Sigmoid colon (tissue), 7 donors: ENCODE measurements around the gene CASP9. TPM values are rescaled to one million over a fixed set of nuclear protein-coding genes. Genes with fewer than 3 reads are reported as not detected.
"Not testable (repeated sequence)": the region's sequence is repeated elsewhere in the genome, so short reads cannot be mapped to it uniquely, and the experiment has no call there.

Experiments used
- DNase-seq: peaks from one replicate; pipeline ENCODE4 v3.0.0-alpha.2; 2019
- H3K27ac ChIP-seq, 4 donors: fragments of 200-600 bp; sonication (generic); one replicate each; pipeline ENCODE4 v1.5.1; 2016 to 2019; ENCODE audit warnings: mild to moderate bottlenecking in 1 of 4
- H3K27me3 ChIP-seq, 3 donors: fragments of 200-600 bp; sonication (generic); one replicate each; pipeline ENCODE4 v1.5.1; 2019; ENCODE audit warnings: mild to moderate bottlenecking in 1 of 3
- H3K36me3 ChIP-seq, 4 donors: fragments of 200-600 bp; sonication (generic); one replicate each; pipeline ENCODE4 v1.5.1; 2016 to 2019
- H3K4me1 ChIP-seq, 4 donors: fragments of 200-600 bp; sonication (generic); one replicate each; pipeline ENCODE4 v1.5.1; 2017 to 2019
- H3K4me3 ChIP-seq, 4 donors: fragments of 200-600 bp; sonication (generic); one replicate each; pipeline ENCODE4 v1.5.1; 2017 to 2019; ENCODE audit warnings: mild to moderate bottlenecking in 2 of 4, moderate library complexity in 1 of 4
- H3K9me3 ChIP-seq, 4 donors: fragments of 200-600 bp in 3 of 4; sonication (generic) in 3 of 4; one replicate each; pipeline versions ENCODE4 v1.5.1 to v1.6.1; 2013 to 2019
- CTCF ChIP-seq, 4 experiments: fragments of 450-650 bp in 3 of 4; fragments of 200-600 bp in 1 of 4; IDR thresholded peaks; one replicate each; pipeline ENCODE4 v1.5.1; 2016 to 2019; ENCODE audit warnings: antibody characterized with exemption in 4 of 4, mild to moderate bottlenecking in 3 of 4, moderate library complexity in 2 of 4
- EP300 ChIP-seq, 4 donors: sonication (generic); formaldehyde crosslinking; IDR thresholded peaks; one replicate each; pipeline ENCODE4 v1.6.1; 2017; ENCODE audit warnings: antibody characterized with exemption in 4 of 4
- POLR2A ChIP-seq, 2 donors: fragments of 450-650 bp; IDR thresholded peaks; one replicate each; pipeline ENCODE4 v1.6.1; 2016; ENCODE audit warnings: antibody characterized with exemption in 2 of 2, mild to moderate bottlenecking in 2 of 2, moderate library complexity in 2 of 2
- POLR2AphosphoS5 ChIP-seq, 4 donors: sonication (generic); formaldehyde crosslinking; IDR thresholded peaks; one replicate each; pipeline ENCODE4 v1.6.1; 2017; ENCODE audit warnings: antibody characterized with exemption in 4 of 4
- WGBS, 2 donors: extraction: QIAGEN DNeasy Blood & Tissue Kit; methylation state at CpG; one replicate each; pipeline ENCODE4 v1.1.7; 2013; 5-methylcytosine and 5-hydroxymethylcytosine counted together
- intact Hi-C: fragments of 100-400 bp; cut with DNase I; formaldehyde crosslinking; loops from one replicate; pipeline ENCODE4 v1.15.1; 2023
- polyA plus RNA-seq, 3 donors: library from polyadenylated mRNA; stranded (reverse); fragments of 200-250 nt; gene quantifications; one replicate each; pipeline ENCODE4 v1.2.3, GENCODE V29; 2013
- total RNA-seq, 4 donors: library from RNA; depleted of rRNA; stranded (reverse); fragments of >200 nt; gene quantifications; one replicate each; pipeline ENCODE4 v1.1.0, GENCODE V29; 2016
- donor health status: healthy with polysubstance abuse.
- donor health status: Bipolar disorder and iron deficiency.
- donor health status: healthy.

The CASP9 gene
- total and polyA plus RNA-seq, 7 donors, result 6.2 to 18.2 (median 11.4) TPM

GRCh38 chr1:15522551-15522950, 1.5 kb downstream of the CASP9 start:
- Histone ChIP-seq H3K9me3 (no peaks in the 10 kb centered on the region), H3K27me3 (no peaks in the 10 kb centered on the region), H3K4me1 (peaks cover 0 to 34% (median 24%) of the 10 kb centered on the region in 4 donors), H3K4me3 (no peak overlapping the region), H3K27ac (peak overlapping the region in 1 of 4 donors; percentile 98), H3K36me3 (peaks cover 0 to 7% (median 2%) of the 10 kb centered on the region in 4 donors)
- TF ChIP-seq EP300 (IDR thresholded peaks at IDR 0.05), result no peak
- TF ChIP-seq POLR2AphosphoS5 (IDR thresholded peaks at IDR 0.05), result no peak
- no peak for TF ChIP-seq POLR2A (IDR thresholded peaks at IDR 0.05)
- no peak for TF ChIP-seq CTCF (IDR thresholded peaks at IDR 0.05)
- intact Hi-C loops, result loop anchor here (5.0 to 10.0 kb wide), 3 partner anchors 110 to 1532 kb away; partner anchors contain the start of genes SDHB and TMEM51
- DNase-seq, result no peak
- WGBS, 2 donors, result 97% methylated on average over 4 of the region's 4 CpGs

- not testable (repeated sequence) for H3K27ac ChIP-seq, H3K9me3 ChIP-seq, H3K4me3 ChIP-seq, H3K27me3 ChIP-seq
- WGBS, 2 donors, result 92 to 93% methylated on average over 17 of the region's 17 CpGs
- peak; percentile 58 for DNase-seq
- H3K36me3 ChIP-seq, result peaks cover 0 to 18% (median 3%) of the 10 kb centered on the region in 4 donors
- intact Hi-C loops, result loop anchor here (5.0 to 10.0 kb wide), 3 partner anchors 109 to 1533 kb away; partner anchors contain the start of genes SDHB and TMEM51
- peaks cover 0 to 28% (median 19%) of the 10 kb centered on the region in 4 donors for H3K4me1 ChIP-seq
Observed at GRCh38 chr1:15521206-15521906, 2.7 kb downstream of the CASP9 start.

- no peak overlapping the region for H3K4me3 ChIP-seq
- H3K27me3 ChIP-seq, result no peaks in the 10 kb centered on the region
- H3K27ac ChIP-seq, result no peak overlapping the region
- no peaks in the 10 kb centered on the region for H3K9me3 ChIP-seq
- peaks cover 0 to 15% (median 10%) of the 10 kb centered on the region in 4 donors for H3K4me1 ChIP-seq
- H3K36me3 ChIP-seq, result peaks cover 0 to 18% (median 3%) of the 10 kb centered on the region in 4 donors
- DNase-seq, result no peak
- TF ChIP-seq CTCF (IDR thresholded peaks at IDR 0.05) (no peak), EP300 (IDR thresholded peaks at IDR 0.05) (no peak), POLR2A (IDR thresholded peaks at IDR 0.05) (no peak), POLR2AphosphoS5 (IDR thresholded peaks at IDR 0.05) (no peak)
- 94 to 96% methylated on average over 3 of the region's 3 CpGs for WGBS, 2 donors
- intact Hi-C loops, result loop anchor here (5.0 to 10.0 kb wide), 3 partner anchors 107 to 1535 kb away; partner anchors contain the start of genes SDHB and TMEM51
Observed at GRCh38 chr1:15519625-15520024, 4.4 kb downstream of the CASP9 start.

- Histone ChIP-seq H3K27me3 (no peaks in the 10 kb centered on the region), H3K36me3 (peaks cover 0 to 29% (median 5%) of the 10 kb centered on the region in 4 donors), H3K4me3 (no peak overlapping the region), H3K4me1 (peaks cover 0 to 5% (median 1%) of the 10 kb centered on the region in 4 donors), H3K27ac (no peak overlapping the region), H3K9me3 (no peaks in the 10 kb centered on the region)
- WGBS, 2 donors, result 41 to 51% methylated on average over 2 of the region's 2 CpGs
- intact Hi-C loops, result no loop called here
- no peak for DNase-seq
- TF ChIP-seq EP300 (IDR thresholded peaks at IDR 0.05) (no peak), POLR2A (IDR thresholded peaks at IDR 0.05) (no peak), CTCF (IDR thresholded peaks at IDR 0.05) (no peak), POLR2AphosphoS5 (IDR thresholded peaks at IDR 0.05) (no peak)
Observed at GRCh38 chr1:15515022-15515663, 8.9 kb downstream of the CASP9 start.

GRCh38 chr1:15514557-15514956, 9.5 kb downstream of the CASP9 start:
- H3K4me1 ChIP-seq, DNase-seq, H3K27me3 ChIP-seq, H3K4me3 ChIP-seq, H3K9me3 ChIP-seq, H3K27ac ChIP-seq, intact Hi-C loops: not testable (repeated sequence)
- H3K36me3 ChIP-seq, result peaks cover 0 to 29% (median 5%) of the 10 kb centered on the region in 4 donors
- WGBS, 2 donors, result 94 to 95% methylated on average over 5 of the region's 5 CpGs
